Left lung (tissue), 10 donors: ENCODE data around the gene ACE. TPM values are rescaled to one million over a fixed set of nuclear protein-coding genes. Genes with fewer than 3 reads are reported as not detected.
A peak's percentile ranks its signal among the peaks of the same experiment; 100 is the strongest.

ENCODE experiments used
- ATAC-seq: fragments of 200-7000 bp; cut with Tn5 transposase; one replicate; pipeline ENCODE4 v1.9.1; 2020; ENCODE audit warnings: moderate library complexity
- DNase-seq, 4 donors: peaks; one replicate each; pipeline ENCODE4 v3.0.0-alpha.2; 2013 to 2020
- H3K27ac ChIP-seq, 2 donors: fragments of 200-600 bp; sonication (generic) in 1 of 2; one replicate each; pipeline versions ENCODE4 v1.5.0 to v1.8.0; 2020 to 2021
- H3K27me3 ChIP-seq, 2 donors: fragments of 200-600 bp; sonication (generic) in 1 of 2; one replicate each; pipeline versions ENCODE4 v1.5.0 to v1.8.0; 2020 to 2021
- H3K36me3 ChIP-seq, 2 donors: fragments of 200-600 bp; sonication (generic) in 1 of 2; one replicate each; pipeline versions ENCODE4 v1.5.0 to v1.8.0; 2020 to 2021
- H3K4me1 ChIP-seq, 2 donors: fragments of 200-600 bp; one replicate each; pipeline ENCODE4 v1.8.0; 2021
- H3K4me3 ChIP-seq, 2 donors: fragments of 200-600 bp; sonication (generic) in 1 of 2; one replicate each; pipeline versions ENCODE4 v1.5.0 to v1.8.0; 2020 to 2021; ENCODE audit warnings: mild to moderate bottlenecking in 1 of 2
- H3K9me3 ChIP-seq, 2 donors: fragments of 200-600 bp; sonication (generic) in 1 of 2; one replicate each; pipeline versions ENCODE4 v1.5.0 to v1.8.0; 2020 to 2021
- intact Hi-C, 2 donors: fragments of 100-400 bp; cut with DNase I; formaldehyde crosslinking; loops; one replicate each; pipeline versions ENCODE4 v1.11.2 to v1.14.2; 2022
- polyA plus RNA-seq, 6 donors: library from polyadenylated mRNA; unstranded; fragments of 120-200 nt; gene quantifications; one replicate each; pipeline ENCODE4 v1.2.1, GENCODE V29; 2013; ENCODE audit not compliant: insufficient read length in 6 of 6
- total RNA-seq, 2 donors: library from RNA; stranded (reverse); fragmentation: NEBNext Ultra II Directional; extraction: Animal tissue kit (Norgen Biotek cat#: 25700); gene quantifications; one replicate each; pipeline ENCODE4 v1.2.1, GENCODE V29; 2021
- TF ChIP-seq, protein P1 (sequence below), 2 donors: fragments of 200-600 bp; sonication (generic) in 1 of 2; IDR thresholded peaks; one replicate each; pipeline versions ENCODE4 v1.5.0 to v1.8.0; 2021; ENCODE audit warnings: antibody characterized with exemption in 2 of 2
- donor health status: DM: no; HTN: yes; CAD: no.
- donor health status: DM: no; HTN: no; CAD: no.

Gene ACE
- total and polyA plus RNA-seq, 8 donors = 39.9 to 72.0 (median 55.3) TPM

GRCh38 chr17:63474586-63475460 lies 2.0 kb upstream of the ACE start:
- DNase-seq (peak in 1 of 4 donors; percentile 15), ATAC-seq (no peak)
- Histone ChIP-seq H3K27me3 (peaks cover 5 to 48% of the 10 kb centered on the region in 2 donors), H3K4me3 (no peak overlapping the region), H3K4me1 (peaks cover 15 to 52% of the 10 kb centered on the region in 2 donors), H3K36me3 (no peaks in the 10 kb centered on the region), H3K9me3 (no peaks in the 10 kb centered on the region), H3K27ac (peak overlapping the region; percentile 39)
- intact Hi-C loops = loop anchor here in 1 of 2 donors (5.0 kb wide), 1 partner anchor 43 kb away; no protein-coding TSS in a partner anchor
- TF ChIP-seq, protein P1, sequence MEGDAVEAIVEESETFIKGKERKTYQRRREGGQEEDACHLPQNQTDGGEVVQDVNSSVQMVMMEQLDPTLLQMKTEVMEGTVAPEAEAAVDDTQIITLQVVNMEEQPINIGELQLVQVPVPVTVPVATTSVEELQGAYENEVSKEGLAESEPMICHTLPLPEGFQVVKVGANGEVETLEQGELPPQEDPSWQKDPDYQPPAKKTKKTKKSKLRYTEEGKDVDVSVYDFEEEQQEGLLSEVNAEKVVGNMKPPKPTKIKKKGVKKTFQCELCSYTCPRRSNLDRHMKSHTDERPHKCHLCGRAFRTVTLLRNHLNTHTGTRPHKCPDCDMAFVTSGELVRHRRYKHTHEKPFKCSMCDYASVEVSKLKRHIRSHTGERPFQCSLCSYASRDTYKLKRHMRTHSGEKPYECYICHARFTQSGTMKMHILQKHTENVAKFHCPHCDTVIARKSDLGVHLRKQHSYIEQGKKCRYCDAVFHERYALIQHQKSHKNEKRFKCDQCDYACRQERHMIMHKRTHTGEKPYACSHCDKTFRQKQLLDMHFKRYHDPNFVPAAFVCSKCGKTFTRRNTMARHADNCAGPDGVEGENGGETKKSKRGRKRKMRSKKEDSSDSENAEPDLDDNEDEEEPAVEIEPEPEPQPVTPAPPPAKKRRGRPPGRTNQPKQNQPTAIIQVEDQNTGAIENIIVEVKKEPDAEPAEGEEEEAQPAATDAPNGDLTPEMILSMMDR (IDR thresholded peaks at IDR 0.05) = no peak

DNA sequence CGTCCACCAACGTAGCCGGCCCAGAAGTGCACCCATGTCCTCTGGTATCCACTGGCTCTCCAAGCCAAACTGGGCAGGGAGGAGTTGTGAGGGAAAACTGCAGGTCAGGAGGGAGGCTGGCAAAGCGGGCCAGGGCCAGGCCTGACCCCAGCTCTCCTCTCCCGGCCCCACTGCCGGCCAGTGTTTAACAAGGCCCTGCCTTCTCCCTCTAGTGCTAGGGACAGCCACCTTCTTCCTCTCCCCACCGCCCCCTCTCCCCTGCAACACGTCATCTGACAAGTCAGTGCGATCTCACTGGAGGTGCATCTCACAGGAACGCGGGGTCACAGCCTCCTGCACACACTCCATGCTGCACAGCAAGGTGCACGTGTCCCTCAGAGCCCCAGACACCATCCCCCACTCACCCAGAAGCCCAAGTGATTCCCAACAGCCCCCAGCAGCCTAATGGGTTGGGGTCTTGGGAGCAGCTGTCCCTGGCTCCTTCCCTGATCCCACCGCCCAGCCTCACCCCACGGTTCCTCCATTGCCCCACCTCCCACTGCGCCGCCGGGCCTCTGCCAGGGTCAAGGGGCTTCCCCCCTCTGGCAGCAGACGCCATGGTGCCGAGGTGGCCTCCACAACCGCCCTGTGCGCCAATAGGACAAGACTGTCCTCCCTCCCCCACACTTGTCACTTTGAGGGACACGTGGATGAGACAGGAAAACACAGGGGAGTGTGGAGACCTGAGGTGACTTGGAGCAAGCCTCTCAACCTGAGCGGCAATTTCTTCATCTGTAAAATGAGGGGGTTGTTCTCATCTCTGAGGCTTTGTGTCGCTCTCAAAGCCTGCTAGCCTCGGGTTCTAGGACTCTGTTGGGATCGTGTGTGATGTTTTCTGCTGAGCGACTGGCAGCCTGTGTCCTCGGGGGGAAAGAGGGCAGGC lies 1.1 kb upstream of the ACE start:
- intact Hi-C loops = loop anchor here in 1 of 2 donors (5.0 kb wide), 1 partner anchor 43 kb away; no protein-coding TSS in a partner anchor
- Histone ChIP-seq H3K27me3 (peaks cover 5 to 48% of the 10 kb centered on the region in 2 donors), H3K4me3 (peak overlapping the region in 1 of 2 donors; percentile 52), H3K27ac (peak overlapping the region; percentile 39), H3K9me3 (no peaks in the 10 kb centered on the region), H3K4me1 (peaks cover 15 to 55% of the 10 kb centered on the region in 2 donors), H3K36me3 (no peaks in the 10 kb centered on the region)
- DNase-seq (peak in 1 of 4 donors; percentile 77), ATAC-seq (no peak)
- TF ChIP-seq, protein P1 (IDR thresholded peaks at IDR 0.05) = no peak

DNA sequence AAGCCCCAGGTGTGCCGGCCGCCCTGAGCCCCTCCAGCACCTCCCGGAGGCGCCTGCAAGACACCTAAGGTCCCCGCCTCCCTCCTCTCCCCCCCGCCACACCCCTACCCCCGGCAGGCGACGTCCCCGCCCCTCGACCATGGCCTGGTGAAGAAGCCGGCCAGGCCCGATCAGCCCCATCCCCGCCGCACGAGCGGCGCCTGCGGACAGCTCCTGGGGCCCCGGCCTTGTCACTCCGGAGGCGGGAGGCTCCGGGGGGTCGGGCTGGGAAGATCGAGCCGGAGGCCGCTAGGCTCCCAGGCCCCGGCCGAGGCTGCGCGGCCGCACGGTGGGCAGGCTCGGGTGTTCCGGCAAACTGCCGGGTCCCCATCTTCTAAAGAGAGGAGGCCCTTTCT lies 405 bp upstream of the ACE start:
- peak; percentile 12 for ATAC-seq
- no peak for DNase-seq

GRCh38 chr17:63477480-63478440 lies 899 bp downstream of the ACE start:
- H3K27me3 ChIP-seq = peaks cover 5 to 48% of the 10 kb centered on the region in 2 donors
- no peaks in the 10 kb centered on the region for H3K9me3 ChIP-seq
- intact Hi-C loops = loop anchor here in 1 of 2 donors (5.0 kb wide), 1 partner anchor 45 kb away; no protein-coding TSS in a partner anchor
- peak overlapping the region; percentile 20 to 53 for H3K27ac ChIP-seq
- DNase-seq (peak in 1 of 4 donors; percentile 70), ATAC-seq (no peak)
- TF ChIP-seq, protein P1 (IDR thresholded peaks at IDR 0.05) = no peak
- peaks cover 15 to 60% of the 10 kb centered on the region in 2 donors for H3K4me1 ChIP-seq
- no peaks in the 10 kb centered on the region for H3K36me3 ChIP-seq
- peak overlapping the region; percentile 42 to 52 for H3K4me3 ChIP-seq

More for the DNA sequence above, 405 bp upstream of the ACE start:
- H3K27me3 ChIP-seq = peaks cover 5 to 48% of the 10 kb centered on the region in 2 donors
- H3K4me1 ChIP-seq = peaks cover 15 to 59% of the 10 kb centered on the region in 2 donors
- intact Hi-C loops = loop anchor here in 1 of 2 donors (5.0 kb wide), 1 partner anchor 44 kb away; no protein-coding TSS in a partner anchor
- H3K4me3 ChIP-seq = peak overlapping the region; percentile 42 to 52
- peak overlapping the region; percentile 7 to 11 for H3K27ac ChIP-seq
- no peaks in the 10 kb centered on the region for H3K36me3 ChIP-seq
- H3K9me3 ChIP-seq = no peaks in the 10 kb centered on the region
- TF ChIP-seq, protein P1 (IDR thresholded peaks at IDR 0.05) = no peak
